Uterus (tissue), 2 donors: ENCODE data around the gene ACVR1B.

Experiments used
- CTCF ChIP-seq, 4 experiments: fragments of 200-600 bp in 2 of 4; fragments of 450-650 bp in 2 of 4; sonication (generic) in 2 of 4; IDR thresholded peaks; one replicate each; pipeline ENCODE4 v1.5.1; 2016 to 2019; ENCODE audit warnings: antibody characterized with exemption in 4 of 4, mild to moderate bottlenecking in 2 of 4, moderate library complexity in 1 of 4
- POLR2A ChIP-seq, 2 donors: fragments of 450-650 bp; IDR thresholded peaks; one replicate each; pipeline ENCODE4 v1.6.1; 2016; ENCODE audit warnings: antibody characterized with exemption in 2 of 2, mild to moderate bottlenecking in 1 of 2, moderate library complexity in 1 of 2

GRCh38 chr12:51969643-51970042, 18.1 kb downstream of the ACVR1B start:
- TF ChIP-seq CTCF (IDR thresholded peaks at IDR 0.05) (no peak), POLR2A (IDR thresholded peaks at IDR 0.05) (no peak)
